Measurements from ENCODE around the gene PDCL2.

DNA sequence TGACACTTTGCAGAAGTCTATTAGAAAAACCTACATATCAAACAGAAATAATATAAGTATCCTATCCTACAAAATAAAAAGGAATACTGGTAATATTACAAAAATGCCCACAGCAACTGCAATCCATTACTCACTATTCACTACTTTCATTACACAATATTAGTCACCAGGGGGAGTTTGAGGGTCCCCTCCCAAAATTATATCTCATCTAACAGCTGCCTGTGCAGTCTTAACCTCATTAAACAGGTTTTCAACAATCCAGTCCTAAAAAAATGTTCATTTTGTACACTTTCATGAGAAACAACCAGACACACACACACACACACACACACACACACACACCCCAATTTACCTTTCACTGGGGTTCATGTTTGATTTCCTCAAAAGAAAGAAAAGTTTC lies 48.2 kb downstream of the PDCL2 start:
- no peak for TF ChIP-seq POLR2A (IDR thresholded peaks at IDR 0.05)
- TF ChIP-seq, protein P1, sequence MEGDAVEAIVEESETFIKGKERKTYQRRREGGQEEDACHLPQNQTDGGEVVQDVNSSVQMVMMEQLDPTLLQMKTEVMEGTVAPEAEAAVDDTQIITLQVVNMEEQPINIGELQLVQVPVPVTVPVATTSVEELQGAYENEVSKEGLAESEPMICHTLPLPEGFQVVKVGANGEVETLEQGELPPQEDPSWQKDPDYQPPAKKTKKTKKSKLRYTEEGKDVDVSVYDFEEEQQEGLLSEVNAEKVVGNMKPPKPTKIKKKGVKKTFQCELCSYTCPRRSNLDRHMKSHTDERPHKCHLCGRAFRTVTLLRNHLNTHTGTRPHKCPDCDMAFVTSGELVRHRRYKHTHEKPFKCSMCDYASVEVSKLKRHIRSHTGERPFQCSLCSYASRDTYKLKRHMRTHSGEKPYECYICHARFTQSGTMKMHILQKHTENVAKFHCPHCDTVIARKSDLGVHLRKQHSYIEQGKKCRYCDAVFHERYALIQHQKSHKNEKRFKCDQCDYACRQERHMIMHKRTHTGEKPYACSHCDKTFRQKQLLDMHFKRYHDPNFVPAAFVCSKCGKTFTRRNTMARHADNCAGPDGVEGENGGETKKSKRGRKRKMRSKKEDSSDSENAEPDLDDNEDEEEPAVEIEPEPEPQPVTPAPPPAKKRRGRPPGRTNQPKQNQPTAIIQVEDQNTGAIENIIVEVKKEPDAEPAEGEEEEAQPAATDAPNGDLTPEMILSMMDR (IDR thresholded peaks at IDR 0.05 in 4 of 5, conservative IDR thresholded peaks at IDR 0.05 in 1 of 5), result no peak

Data from gastrocnemius medialis (tissue), 4 donors.